Left renal cortex interstitium (tissue), 4 donors: ENCODE results near the gene KDM2A. TPM values are rescaled to one million over a fixed set of nuclear protein-coding genes. Genes with fewer than 3 reads are reported as not detected.
A peak's percentile ranks its signal among the peaks of the same experiment; 100 is the strongest.
"Not testable (repeated sequence)": the region's sequence is repeated elsewhere in the genome, so short reads cannot be mapped to it uniquely, and the experiment has no call there.

ENCODE experiments used
- DNase-seq, 4 donors: peaks; one replicate each; pipeline ENCODE4 v3.0.0-alpha.2; 2013; ENCODE audit warnings: low read depth in 4 of 4, low spot score in 2 of 4, missing footprints in 1 of 4
- polyA plus RNA-seq, 4 donors: library from polyadenylated mRNA; unstranded; fragments of 120-200 nt; gene quantifications; one replicate each; pipeline ENCODE4 v1.2.1, GENCODE V29; 2013; ENCODE audit not compliant: insufficient read length in 4 of 4

KDM2A gene
- polyA plus RNA-seq, 4 donors = 66.3 to 92.0 (median 75.9) TPM

GRCh38 chr11:67255864-67256263 lies 136.8 kb downstream of the KDM2A start:
- DNase-seq = no peak

DNA sequence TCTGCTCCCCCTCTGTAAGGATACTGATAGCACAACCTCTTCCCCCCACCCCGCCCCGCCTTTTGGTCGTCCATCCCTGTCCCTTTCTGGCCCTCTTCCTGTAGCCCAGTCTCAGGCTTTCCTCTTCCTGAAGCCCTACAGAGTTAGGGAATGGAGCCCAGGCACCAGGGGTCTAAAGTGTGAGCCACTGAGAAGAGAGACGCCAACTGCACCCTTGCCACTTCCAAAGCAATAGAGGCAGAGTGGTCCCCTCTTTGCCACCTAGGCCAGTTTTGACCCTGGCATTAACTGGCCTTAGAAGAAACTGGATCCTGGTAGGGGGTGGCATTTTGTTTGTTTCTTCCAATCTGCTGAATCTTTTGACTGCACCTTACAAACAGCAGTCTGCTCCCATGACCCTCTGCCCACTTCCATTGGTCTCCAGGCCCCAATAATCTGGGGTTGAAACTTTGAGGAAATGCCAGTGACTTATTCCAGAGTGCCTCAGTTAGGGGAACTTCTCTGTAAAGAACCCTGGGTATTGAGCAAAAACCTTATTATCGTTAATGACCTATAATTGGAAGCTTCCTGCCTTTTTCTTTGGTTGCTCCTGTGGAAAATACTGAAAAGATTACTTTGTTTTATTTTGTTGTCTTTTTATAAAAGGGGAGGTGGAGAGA lies 137.5 kb downstream of the KDM2A start:
- DNase-seq = no peak

- no peak for DNase-seq
Observed at GRCh38 chr11:67260406-67260805, 141.3 kb downstream of the KDM2A start.

DNA sequence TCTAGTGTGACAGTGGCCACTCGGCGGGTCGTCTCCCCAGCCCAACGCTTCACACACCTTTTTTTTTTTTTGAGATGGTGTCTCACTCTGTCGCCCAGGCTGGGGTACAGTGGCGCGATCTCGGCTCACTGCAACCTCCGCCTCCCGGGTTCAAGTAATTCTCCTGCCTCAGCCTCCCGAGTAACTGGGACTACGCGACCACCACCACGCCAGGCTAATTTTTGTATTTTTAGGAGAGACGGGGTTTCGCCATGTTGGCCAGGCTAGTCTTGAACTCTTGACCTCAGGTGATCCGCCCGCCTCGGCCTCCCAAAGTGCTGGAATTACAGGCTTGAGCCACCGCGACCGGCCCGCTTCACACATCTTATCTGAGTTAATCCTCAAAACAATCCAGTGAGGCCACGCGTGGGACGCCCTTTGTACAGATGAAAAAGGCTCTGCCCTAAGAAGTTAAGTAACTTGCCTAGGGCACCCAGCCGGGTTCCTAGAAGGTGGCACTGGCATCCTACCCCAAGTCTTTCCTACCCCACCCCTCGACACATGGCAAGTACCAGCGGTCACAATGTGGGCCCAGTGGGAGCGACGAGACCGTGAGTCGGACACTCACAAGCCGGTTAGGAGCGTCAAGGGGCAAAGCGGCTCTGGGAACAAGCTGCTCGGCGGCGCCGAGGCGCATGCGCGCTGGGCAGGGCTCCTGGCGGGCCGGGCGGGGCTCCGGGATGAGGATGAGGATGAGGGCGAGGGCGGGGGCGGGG lies 142.0 kb downstream of the KDM2A start:
- DNase-seq = not testable (repeated sequence)

GRCh38 chr11:67261640-67261945 lies 142.5 kb downstream of the KDM2A start:
- no peak for DNase-seq

- DNase-seq = no peak
Observed at GRCh38 chr11:67261946-67262681, 143.1 kb downstream of the KDM2A start.

DNA sequence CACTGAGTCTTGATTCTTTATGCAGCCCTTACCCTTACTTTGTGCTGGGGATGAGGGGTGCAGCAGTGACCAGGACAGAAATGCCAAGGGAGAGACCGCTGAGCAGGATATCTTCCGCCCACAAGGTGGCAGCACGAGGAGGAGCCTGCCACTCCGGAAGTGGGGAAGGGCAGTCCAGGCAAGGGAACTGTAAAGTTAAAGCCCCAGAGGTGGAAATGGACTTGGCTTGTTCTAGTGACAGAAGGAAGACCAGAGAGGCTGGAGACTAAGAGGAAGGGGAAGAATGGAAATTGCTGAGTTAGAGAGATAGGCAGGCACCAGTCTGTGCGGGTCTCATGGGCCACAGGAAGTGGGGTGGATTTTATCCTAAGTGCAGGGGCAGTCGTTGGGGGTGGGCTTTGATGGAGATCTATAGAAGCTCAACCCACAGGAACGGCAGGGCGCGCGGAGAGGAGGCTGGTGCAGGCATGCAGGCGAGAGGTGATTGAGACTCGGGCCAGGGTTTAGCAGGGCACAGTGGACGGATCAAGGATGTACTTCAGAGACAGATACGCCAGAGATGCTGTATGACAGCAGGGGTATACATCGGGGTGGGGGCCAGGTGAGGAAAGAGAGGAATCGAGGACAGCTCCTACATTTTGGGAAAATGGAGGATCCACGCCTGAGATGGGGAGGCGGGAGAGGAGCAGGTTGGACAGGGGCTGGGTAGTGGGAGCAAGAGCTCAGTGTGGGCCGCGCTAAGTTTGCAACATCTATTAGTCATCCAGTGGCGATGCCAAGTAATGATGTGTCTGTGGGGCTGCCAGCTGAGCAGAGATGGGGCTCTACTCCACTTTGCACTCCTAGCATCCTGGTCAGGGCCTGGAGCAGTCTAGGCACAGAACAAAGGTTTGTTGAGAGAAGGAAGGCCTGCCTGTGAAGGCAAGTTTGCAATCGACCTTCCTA lies 143.9 kb downstream of the KDM2A start:
- DNase-seq = no peak

- no peak for DNase-seq
Observed at GRCh38 chr11:67264260-67264659, 145.2 kb downstream of the KDM2A start.

DNA sequence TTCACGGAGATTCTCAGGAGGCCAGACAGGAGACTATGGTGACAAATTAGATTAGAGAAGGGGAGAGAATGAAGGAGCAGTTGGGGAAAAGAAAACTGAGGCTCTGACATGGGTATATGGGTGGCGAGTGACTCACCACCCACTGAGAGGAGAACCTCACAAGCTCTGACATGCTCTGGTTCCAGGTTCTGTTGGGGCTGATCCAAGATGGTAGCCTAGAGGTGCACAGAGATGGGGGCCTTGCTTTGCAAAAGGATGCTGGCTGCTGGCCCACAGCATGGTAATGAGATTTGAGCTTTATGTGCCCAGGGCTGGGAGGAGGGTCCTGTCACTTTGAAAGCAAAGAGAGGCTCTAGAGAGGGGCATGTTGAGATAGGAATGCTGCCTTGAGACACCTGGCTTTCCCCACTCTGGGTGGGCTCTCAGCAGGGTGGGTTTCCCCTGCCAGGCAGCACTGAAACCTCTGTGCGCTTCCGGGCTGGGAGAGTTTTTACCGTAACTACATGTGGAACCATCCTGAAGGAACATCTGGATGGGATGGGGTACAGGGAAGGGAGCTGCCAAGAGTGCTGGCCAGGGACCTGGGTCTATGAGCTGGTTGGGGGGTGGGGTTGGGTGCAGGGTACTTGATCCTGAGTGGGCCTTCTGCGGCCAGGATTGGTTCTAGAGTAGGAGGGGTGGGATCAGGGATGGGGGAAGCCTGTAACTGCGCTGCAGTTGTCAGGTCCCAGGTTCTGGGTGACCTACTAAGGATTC lies 146.0 kb downstream of the KDM2A start:
- no peak for DNase-seq

DNA sequence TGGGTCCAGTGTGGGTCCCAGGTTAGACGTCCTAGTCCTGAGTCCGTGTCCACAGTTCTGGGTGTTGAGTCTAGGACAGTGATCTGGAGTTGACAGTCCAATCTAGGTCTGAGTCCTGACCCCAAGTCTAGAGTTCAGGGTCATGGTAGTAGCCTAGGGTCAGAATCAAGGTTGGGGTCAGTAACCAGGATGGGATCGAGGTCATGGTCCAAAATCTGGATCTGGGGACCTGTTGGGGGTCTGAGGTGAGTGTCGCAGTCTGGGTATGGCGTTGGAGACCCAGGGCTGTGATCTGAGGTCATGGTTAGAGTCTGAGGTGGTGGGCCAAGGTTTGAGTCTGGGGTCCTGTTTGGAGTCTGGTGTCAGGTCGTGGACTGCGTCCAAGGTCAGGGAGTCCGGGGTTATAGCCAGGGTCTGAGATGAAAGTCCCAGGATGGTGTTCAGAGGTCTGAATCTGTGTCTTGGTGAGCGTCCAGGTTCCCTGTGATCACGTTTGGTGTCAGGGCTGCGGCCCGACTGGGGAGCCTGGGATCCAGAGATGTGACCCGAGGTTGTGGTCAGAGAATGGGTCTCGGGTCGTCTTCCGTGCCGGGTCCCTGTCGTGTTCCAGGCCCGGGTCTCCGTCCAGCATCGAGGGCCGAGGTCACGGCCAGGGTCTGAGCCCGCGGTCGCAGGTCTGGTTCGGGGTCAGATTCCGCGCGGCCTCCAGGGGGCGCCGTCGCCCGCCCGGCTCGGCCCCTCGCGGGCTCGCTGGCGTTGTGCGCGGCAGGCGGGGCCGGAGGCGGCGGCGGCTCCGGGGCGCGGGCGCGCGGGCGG lies 146.8 kb downstream of the KDM2A start:
- peak in 1 of 4 donors; percentile 49 for DNase-seq

- DNase-seq = no peak
Observed at GRCh38 chr11:67266449-67267187, 147.6 kb downstream of the KDM2A start, which contains the start of gene GRK2. Gene GRK2 (plus strand): TSS chr11:67266473. CDS start chr11:67266700, 227 bp downstream.

- no peak for DNase-seq
Observed at GRCh38 chr11:67267188-67268080, 148.4 kb downstream of the KDM2A start.

DNA sequence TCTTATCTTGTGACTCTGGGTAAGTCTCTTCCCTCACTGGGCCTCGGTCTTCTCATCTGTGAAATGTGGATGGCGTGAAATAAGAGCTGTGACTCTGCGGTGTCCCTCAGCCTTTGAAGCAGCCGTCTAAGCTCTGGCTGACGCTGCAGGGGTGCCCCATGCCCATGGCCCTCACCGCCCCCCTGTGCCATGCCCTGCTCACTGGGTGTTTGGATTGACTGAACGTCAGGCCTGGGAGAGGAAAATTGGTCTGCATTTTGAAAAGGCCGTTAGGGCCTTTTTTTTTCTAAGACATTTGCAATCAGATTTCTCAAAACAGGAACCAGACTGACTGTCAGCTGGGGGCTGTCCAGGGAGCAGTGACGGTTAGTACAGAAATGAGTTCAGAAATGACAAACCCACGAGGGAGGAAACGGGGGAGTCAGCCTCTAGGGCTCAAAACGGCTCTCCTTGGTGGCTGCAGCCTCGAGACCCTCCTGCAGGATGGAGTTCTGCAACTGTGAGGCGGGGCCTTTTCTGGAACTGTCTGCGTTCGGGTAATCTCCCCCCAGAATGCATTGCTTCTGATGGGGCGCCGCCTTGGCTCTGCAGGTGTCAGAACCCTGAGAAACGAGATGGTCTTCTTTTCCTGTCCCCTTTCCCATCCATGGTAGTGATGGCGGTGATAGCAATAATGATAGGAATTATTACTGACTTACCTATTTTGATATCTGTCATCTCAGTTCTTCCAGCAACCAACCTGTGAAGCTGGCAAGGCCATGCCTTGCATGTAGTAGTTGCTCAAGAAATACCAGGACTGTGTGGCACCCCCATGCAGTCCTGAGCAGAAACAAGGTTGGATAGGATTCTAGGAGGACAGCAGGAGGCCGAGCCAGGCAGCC lies 149.3 kb downstream of the KDM2A start:
- DNase-seq = no peak

DNA sequence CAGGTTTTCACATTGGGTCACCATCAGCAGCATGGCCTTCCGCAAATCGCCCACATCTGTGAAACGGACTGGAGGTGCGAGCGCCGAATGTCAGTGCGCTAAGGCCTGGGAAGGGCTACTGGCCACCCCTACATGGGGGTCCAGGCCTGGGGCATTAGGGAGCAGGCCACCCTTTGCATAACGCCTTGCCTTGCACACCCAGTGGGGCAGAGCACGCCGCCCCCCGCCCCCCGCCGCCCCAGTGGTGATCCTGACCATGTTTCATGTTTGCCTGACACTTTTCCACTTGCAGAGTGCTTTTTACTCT lies 149.9 kb downstream of the KDM2A start:
- no peak for DNase-seq

DNA sequence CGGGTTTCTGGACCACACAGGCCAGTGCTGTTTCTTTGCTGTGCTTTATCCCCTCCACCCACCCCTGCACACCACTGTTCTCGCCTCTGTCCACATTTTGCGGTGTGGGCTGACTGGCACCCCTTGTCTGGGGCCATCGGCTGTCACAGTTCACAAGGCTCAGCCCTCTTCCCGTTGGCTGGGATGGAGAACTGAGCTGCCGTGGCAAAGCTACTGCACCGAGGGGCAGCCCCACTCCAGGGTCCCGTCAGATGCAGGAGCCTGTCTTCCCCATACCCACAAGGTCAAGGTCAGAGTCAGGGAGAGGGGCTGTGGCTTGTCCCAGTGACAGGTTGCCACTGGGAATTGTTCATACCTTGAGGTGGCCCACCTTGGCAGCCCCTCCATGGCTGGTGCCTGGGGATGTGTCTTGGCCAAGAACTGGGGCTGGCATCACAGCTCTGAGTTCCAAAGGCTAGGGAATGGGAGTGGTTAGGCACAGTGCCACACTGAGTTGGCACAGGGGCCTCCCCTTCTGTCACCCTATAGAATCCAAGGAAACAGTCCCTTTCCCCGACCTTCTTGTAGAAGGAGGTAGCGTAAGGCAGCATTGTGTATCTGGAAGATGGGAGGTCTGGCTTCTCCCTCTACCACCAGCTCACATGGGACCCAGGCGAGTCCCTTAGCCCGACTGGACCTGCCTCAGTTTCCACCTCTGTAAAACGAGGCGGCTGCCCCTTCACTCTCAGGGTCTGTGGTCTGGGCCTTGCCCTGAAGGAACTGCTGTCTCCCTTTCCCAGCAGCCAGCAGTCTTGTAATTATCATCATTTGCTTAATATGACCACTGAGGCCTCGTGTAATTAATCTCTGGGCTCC lies 150.6 kb downstream of the KDM2A start:
- no peak for DNase-seq
